Ovary (tissue), 9 donors: ENCODE results near the gene N4BP2L1. TPM values are rescaled to one million over a fixed set of nuclear protein-coding genes. Genes with fewer than 3 reads are reported as not detected.
A peak's percentile ranks its signal among the peaks of the same experiment; 100 is the strongest.

ENCODE experiments used
- DNase-seq, 5 donors: peaks; one replicate each; pipeline ENCODE4 v3.0.0-alpha.2; 2019 to 2020
- H3K27ac ChIP-seq, 2 donors: fragments of 200-600 bp; one replicate each; pipeline versions ENCODE4 v1.5.1 to v1.8.0; 2019 to 2022
- H3K27me3 ChIP-seq: fragments of 200-600 bp; one replicate; pipeline ENCODE4 v1.8.0; 2022
- H3K36me3 ChIP-seq: fragments of 200-600 bp; sonication (generic); one replicate; pipeline ENCODE4 v1.5.1; 2019
- H3K4me1 ChIP-seq: one replicate; pipeline ENCODE4 v1.8.1; 2013; ENCODE audit warnings: mild to moderate bottlenecking, moderate library complexity; ENCODE audit not compliant: insufficient read depth
- H3K4me3 ChIP-seq: fragments of 200-600 bp; sonication (generic); one replicate; pipeline ENCODE4 v1.5.1; 2017
- H3K9me3 ChIP-seq, 2 donors: fragments of 200-600 bp in 1 of 2; sonication (generic) in 1 of 2; one replicate each; pipeline versions ENCODE4 v1.5.1 to v1.8.1; 2013 to 2019; ENCODE audit warnings: mild to moderate bottlenecking in 1 of 2, moderate library complexity in 1 of 2
- CTCF ChIP-seq, 3 donors: fragments of 450-650 bp in 2 of 3; fragments of 200-600 bp in 1 of 3; IDR thresholded peaks; one replicate each; pipeline versions ENCODE4 v1.5.1 to v1.8.0; 2016 to 2022; ENCODE audit warnings: antibody characterized with exemption in 3 of 3, mild to moderate bottlenecking in 1 of 3
- EP300 ChIP-seq: sonication (generic); formaldehyde crosslinking; IDR thresholded peaks from one replicate; pipeline ENCODE4 v1.6.1; 2017; ENCODE audit warnings: antibody characterized with exemption
- POLR2A ChIP-seq: fragments of 450-650 bp; IDR thresholded peaks from one replicate; pipeline ENCODE4 v1.6.1; 2017; ENCODE audit warnings: antibody characterized with exemption, mild to moderate bottlenecking, moderate library complexity
- WGBS, 3 donors: extraction: QIAGEN DNeasy Blood & Tissue Kit in 1 of 3; methylation state at CpG; one replicate each; pipeline versions ENCODE4 v1.1.5 to v1.1.7; 2013 to 2017; 5-methylcytosine and 5-hydroxymethylcytosine counted together
- intact Hi-C, 4 donors: fragments of 100-400 bp; cut with DNase I; formaldehyde crosslinking; loops; one replicate each; pipeline versions ENCODE4 v1.11.0 to v1.15.1; 2022 to 2023
- polyA plus RNA-seq, 2 donors: library from polyadenylated mRNA; stranded (reverse); fragments of 200-250 nt in 1 of 2; fragments of 350-450 nt in 1 of 2; fragmentation: Illumina TruSeq in 1 of 2; extraction: RNeasy Lipid Tissue Mini Kit (QIAGEN cat#74804) in 1 of 2; gene quantifications; one replicate each; pipeline ENCODE4 v1.2.3, GENCODE V29; 2013 to 2014
- total RNA-seq, 7 donors: library from RNA; depleted of rRNA in 2 of 7; stranded (reverse); fragments of >200 nt in 2 of 7; fragmentation: NEBNext Ultra II Directional in 3 of 7; extraction: Animal tissue kit (Norgen Biotek cat#: 25700) in 3 of 7; gene quantifications; one replicate each; pipeline versions ENCODE4 v1.1.0 to v1.2.4, GENCODE V29; 2016 to 2023
- donor health status: DM: no; HTN: no; CAD: no; lungs with moderate emphysema.
- donor health status: DM: no; HTN: no; CAD: no.
- donor health status: Bipolar disorder and iron deficiency.
- donor health status: DM: yes; HTN: yes; CAD: no.
- donor health status: DM: no; HTN: no; CAD: no.
- donor health status: DM: yes; HTN: yes; CAD: no.

N4BP2L1 gene
- total and polyA plus RNA-seq, 9 donors: 22.1 to 63.4 (median 30.6) TPM

GRCh38 chr13:32474999-32475792 lies 47.3 kb upstream of the N4BP2L1 start:
- H3K36me3 ChIP-seq: no peaks in the 10 kb centered on the region
- H3K27ac ChIP-seq: no peak overlapping the region
- intact Hi-C loops: no loop called here
- no peak overlapping the region for H3K4me3 ChIP-seq
- 73 to 78% (median 75%) methylated on average over 10 of the region's 10 CpGs for WGBS, 3 donors
- DNase-seq: no peak
- no peaks in the 10 kb centered on the region for H3K9me3 ChIP-seq
- H3K4me1 ChIP-seq: no peaks in the 10 kb centered on the region
- TF ChIP-seq EP300: no peak
- H3K27me3 ChIP-seq: no peaks in the 10 kb centered on the region

- H3K36me3 ChIP-seq: no peaks in the 10 kb centered on the region
- intact Hi-C loops: no loop called here
- no peak overlapping the region for H3K4me3 ChIP-seq
- no peaks in the 10 kb centered on the region for H3K27me3 ChIP-seq
- no peak for TF ChIP-seq POLR2A
- no peak for TF ChIP-seq EP300
- no peak for TF ChIP-seq CTCF (IDR thresholded peaks at IDR 0.05)
- no peak overlapping the region for H3K27ac ChIP-seq
- no peak for DNase-seq
- H3K4me1 ChIP-seq: no peaks in the 10 kb centered on the region
- no peaks in the 10 kb centered on the region for H3K9me3 ChIP-seq
- WGBS, 3 donors: 89 to 94% (median 89%) methylated on average over 1 of the region's 1 CpG
Observed at GRCh38 chr13:32473650-32474049, 45.7 kb upstream of the N4BP2L1 start.

- no peaks in the 10 kb centered on the region for H3K27me3 ChIP-seq
- H3K9me3 ChIP-seq: no peaks in the 10 kb centered on the region
- H3K4me3 ChIP-seq: no peak overlapping the region
- H3K27ac ChIP-seq: no peak overlapping the region
- no peaks in the 10 kb centered on the region for H3K4me1 ChIP-seq
- H3K36me3 ChIP-seq: no peaks in the 10 kb centered on the region
- TF ChIP-seq EP300 (no peak), POLR2A (no peak), CTCF (IDR thresholded peaks at IDR 0.05) (no peak)
- intact Hi-C loops: no loop called here
- DNase-seq: no peak
- WGBS, 3 donors: 39 to 44% (median 43%) methylated on average over 3 of the region's 3 CpGs
Observed at GRCh38 chr13:32472194-32472621, 44.3 kb upstream of the N4BP2L1 start.

- WGBS, 3 donors: 42 to 46% (median 44%) methylated on average over 12 of the region's 12 CpGs
- DNase-seq: peak in 4 of 5 donors; percentile 33 to 69 (median 55)
- TF ChIP-seq CTCF (IDR thresholded peaks at IDR 0.05): no peak
- TF ChIP-seq EP300: no peak
- TF ChIP-seq POLR2A: no peak
- H3K4me1 ChIP-seq: no peaks in the 10 kb centered on the region
- H3K27ac ChIP-seq: no peak overlapping the region
- no peaks in the 10 kb centered on the region for H3K27me3 ChIP-seq
- H3K36me3 ChIP-seq: no peaks in the 10 kb centered on the region
- intact Hi-C loops: no loop called here
- H3K4me3 ChIP-seq: no peak overlapping the region
- H3K9me3 ChIP-seq: no peaks in the 10 kb centered on the region
Observed at GRCh38 chr13:32471187-32471922, 43.4 kb upstream of the N4BP2L1 start.
